Central memory CD4-positive, alpha-beta T cell (primary cell): ENCODE measurements around the gene TMEM38B.
"Not testable (repeated sequence)": the region's sequence is repeated elsewhere in the genome, so short reads cannot be mapped to it uniquely, and the experiment has no call there.

Experiments
- DNase-seq: peaks from one replicate; pipeline ENCODE4 v3.0.0; 2022

The TMEM38B gene

GRCh38 chr9:105725370-105725769 is 31.0 kb downstream of the TMEM38B start:
- DNase-seq: no peak

- DNase-seq: not testable (repeated sequence)
These were observed 33.9 kb downstream of the TMEM38B start for GRCh38 chr9:105728230-105728629.

- not testable (repeated sequence) for DNase-seq
These were observed 37.1 kb downstream of the TMEM38B start for GRCh38 chr9:105731420-105731819.

- no peak for DNase-seq
These were observed 41.0 kb downstream of the TMEM38B start for GRCh38 chr9:105735366-105735765.

GRCh38 chr9:105737205-105737604 is 42.9 kb downstream of the TMEM38B start:
- DNase-seq: no peak

GRCh38 chr9:105742088-105742487 is 47.7 kb downstream of the TMEM38B start:
- DNase-seq: no peak

- DNase-seq: not testable (repeated sequence)
These were observed 53.0 kb downstream of the TMEM38B start for GRCh38 chr9:105747325-105747724.

- DNase-seq: no peak
These were observed 57.4 kb downstream of the TMEM38B start for GRCh38 chr9:105751761-105752160.

GRCh38 chr9:105757496-105758251 is 63.3 kb downstream of the TMEM38B start:
- no peak for DNase-seq

- DNase-seq: no peak
These were observed 65.7 kb downstream of the TMEM38B start for GRCh38 chr9:105760053-105760452.

GRCh38 chr9:105782561-105783494 is 88.5 kb downstream of the TMEM38B start:
- DNase-seq: not testable (repeated sequence)

- not testable (repeated sequence) for DNase-seq
These were observed 89.1 kb downstream of the TMEM38B start for GRCh38 chr9:105783495-105783872.

- not testable (repeated sequence) for DNase-seq
These were observed 92.5 kb downstream of the TMEM38B start for GRCh38 chr9:105786796-105787195.

- DNase-seq: no peak
These were observed 121.9 kb downstream of the TMEM38B start for GRCh38 chr9:105816202-105816744.

- DNase-seq: no peak
These were observed 122.6 kb downstream of the TMEM38B start for GRCh38 chr9:105816981-105817380.

- no peak for DNase-seq
These were observed 124.6 kb downstream of the TMEM38B start for GRCh38 chr9:105818903-105819302.

GRCh38 chr9:105822814-105823213 is 128.5 kb downstream of the TMEM38B start:
- DNase-seq: no peak
